Activated CD8-positive, alpha-beta memory T cell treated with anti-CD3 and anti-CD28 coated beads for 48 hours (primary cell): Measurements from ENCODE around the gene TFPT.
A peak's percentile ranks its signal among the peaks of the same experiment; 100 is the strongest.

Source experiments
- DNase-seq, 3 experiments: peaks; one replicate each; pipeline ENCODE4 v3.0.0-alpha.2; 2020; ENCODE audit warnings: low read depth in 2 of 3, low spot score in 2 of 3

The TFPT gene

DNA sequence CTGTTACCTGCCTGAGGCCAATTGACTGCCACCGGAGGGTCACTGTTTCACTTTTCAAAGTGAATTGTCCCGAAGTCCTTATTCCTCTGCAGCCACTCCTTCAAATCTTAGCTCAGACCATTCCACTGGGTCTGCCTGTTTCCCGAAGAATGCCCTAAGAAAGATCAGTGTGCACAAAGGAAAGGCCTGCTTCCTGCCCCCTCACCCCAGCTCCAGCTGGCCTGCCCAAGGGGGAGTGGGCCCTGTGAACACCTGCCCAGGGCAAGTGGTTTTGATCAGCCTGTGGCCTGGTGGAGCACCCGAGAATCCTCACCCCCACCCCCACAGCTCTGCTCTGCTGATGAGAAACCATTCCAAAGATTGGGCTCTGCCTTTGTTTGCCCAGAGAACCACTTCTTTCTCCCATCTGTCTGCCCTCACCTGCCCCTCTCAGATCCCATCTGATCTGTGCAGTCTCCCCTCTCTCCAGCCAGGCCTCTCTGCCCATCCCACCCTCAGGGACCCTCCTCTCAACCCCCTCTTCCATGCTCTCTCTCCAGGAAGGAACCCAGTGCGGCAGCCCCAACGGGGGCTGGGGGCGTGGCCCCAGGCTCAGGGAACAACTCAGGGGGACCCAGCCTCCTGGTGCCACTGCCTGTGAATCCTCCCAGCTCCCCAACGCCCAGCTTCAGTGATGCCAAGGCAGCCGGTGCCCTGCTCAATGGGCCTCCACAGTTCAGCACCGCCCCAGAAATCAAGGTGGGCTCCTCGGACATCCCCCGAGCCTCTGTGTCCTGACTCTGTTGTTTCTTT lies 33.8 kb upstream of the TFPT start:
- DNase-seq, result no peak

DNA sequence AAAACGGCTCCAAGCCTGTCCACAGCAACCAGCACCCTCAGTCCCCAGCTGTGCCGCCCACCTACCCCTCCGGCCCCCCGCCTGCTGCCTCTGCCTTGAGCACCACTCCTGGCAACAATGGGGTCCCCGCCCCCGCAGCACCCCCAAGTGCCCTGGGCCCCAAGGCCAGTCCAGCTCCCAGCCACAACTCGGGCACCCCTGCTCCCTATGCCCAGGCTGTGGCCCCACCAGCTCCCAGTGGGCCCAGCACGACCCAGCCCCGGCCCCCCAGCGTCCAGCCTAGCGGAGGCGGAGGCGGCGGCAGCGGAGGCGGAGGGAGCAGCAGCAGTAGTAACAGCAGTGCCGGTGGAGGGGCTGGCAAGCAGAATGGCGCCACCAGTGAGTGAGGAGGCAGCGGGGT lies 32.7 kb upstream of the TFPT start:
- DNase-seq, result no peak

DNA sequence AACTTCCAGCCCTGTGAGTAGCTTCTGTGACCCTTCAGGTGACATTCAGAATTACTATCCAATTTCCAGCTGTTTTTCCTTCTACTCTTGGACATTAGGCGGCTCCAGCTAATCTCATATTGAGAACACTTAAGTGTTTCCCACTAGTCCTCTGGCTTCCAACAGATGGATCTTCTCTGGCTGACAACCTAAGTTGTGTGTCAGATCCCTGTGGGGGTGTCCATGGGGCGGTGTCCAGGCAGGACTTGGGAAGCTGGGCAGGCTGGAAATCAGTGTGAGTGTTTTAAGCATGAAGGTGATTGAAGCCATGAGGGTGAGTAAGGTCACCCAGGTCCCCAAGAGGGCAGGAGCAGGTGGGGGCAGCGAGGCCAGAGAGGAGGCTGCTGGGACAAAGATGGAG lies 32.2 kb upstream of the TFPT start:
- no peak for DNase-seq

DNA sequence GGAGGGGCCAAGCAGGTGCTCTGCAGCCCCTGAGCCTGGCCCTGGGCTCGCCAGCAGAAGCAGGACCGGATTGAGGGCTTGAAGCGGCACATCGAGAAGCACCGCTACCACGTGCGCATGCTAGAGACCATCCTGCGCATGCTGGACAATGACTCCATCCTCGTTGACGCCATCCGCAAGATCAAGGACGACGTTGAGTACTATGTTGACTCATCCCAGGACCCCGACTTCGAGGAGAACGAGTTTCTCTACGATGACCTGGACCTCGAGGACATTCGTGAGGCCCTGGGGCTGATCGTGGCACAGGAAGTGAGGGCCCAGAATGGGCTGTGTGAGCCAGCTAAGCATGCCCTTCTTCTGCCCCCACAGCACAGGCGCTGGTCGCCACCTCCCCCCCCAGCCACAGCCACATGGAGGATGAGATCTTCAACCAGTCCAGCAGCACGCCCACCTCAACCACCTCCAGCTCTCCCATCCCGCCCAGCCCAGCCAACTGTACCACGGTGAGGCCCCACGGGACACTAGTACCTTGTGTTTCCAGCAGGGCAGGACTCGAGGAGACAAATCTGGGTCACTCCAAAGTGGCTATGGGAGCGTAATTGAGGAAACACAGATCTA lies 30.2 kb upstream of the TFPT start:
- DNase-seq, result no peak

DNA sequence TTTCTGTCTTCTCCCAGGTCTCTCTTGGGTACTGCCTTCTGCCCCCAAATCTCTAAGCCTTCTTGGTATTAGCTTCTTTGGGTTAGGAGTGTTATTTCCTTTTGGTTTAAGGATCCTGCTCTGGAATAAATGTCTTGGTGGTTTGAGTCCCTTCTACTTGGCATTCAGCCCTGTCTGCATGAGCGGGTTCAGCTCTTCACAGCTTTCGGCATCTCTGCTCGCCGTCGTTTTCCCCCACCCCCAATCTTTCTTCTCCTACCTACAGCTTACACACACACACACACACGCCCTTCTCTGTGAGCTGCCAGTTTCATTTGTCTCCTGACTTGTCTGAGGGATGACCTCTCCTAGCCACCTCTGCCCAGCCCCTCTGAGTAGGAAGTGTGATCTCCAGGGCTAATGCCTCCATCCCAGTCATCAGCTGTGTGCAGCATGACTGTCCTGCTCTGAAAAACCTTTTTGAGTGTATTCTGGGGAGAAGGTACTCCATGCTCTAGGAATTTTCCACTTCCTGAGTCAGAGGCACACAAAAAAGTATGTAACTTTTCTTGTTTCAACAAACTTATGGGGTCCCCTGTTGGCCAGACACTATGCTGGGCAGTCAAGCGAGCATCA lies 26.8 kb upstream of the TFPT start:
- DNase-seq, result no peak

DNA sequence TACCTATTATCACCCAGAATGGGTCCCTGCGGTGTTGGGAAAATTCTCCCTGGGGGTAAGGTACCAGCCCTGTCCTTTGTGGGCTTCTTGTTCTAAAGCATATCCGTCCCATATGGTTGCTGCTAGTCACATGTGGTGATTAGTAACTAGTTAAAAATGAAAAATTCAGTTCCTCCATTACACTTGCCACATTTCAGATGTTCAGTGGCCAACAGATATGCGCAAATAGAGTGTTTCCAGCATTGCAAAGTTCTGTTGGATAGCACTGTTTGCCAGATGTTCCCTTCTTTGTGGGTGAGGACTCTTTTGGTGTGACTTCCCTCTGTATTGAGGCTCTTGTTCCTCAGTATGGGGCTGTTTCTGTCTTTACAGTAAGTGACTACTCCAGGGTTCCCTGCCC lies 25.9 kb upstream of the TFPT start:
- no peak for DNase-seq

DNA sequence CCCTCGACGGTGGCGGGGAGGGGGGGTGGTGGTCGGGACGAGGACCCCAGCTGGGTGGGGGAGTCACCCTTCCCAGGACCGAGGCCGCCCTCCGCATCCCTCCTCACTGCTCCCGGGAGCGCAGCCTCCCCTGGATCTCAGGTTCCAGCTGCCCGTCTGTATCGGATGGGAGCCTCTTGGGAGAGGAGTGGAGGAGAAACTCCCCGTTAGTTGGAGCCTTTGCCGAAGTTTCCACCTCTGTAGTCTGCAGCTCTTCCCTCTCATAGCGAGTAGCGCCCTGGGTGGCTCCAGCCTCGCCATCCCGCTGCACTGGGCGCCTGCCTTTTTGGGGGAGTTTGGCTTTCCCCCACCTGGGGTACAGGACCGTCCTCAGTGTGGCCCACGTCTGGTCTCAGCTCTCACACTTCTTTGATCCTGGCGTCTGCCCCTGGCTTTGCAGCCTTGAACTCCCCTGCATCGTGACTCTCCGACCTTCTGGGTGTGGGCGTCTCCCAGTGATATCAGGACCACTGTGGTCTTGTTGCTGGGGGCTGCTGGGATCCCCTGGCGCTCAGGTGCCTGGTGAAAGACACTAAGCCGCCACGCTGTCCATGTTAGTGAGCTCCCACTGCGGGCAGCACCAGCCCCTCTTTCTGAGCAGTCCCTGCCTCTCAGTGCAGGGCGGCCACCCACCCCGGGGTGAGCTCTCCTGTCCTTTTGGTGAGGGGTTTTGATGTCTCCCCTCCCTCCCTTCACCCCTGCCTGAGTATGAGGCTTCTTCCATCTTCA lies 23.2 kb upstream of the TFPT start:
- no peak for DNase-seq

DNA sequence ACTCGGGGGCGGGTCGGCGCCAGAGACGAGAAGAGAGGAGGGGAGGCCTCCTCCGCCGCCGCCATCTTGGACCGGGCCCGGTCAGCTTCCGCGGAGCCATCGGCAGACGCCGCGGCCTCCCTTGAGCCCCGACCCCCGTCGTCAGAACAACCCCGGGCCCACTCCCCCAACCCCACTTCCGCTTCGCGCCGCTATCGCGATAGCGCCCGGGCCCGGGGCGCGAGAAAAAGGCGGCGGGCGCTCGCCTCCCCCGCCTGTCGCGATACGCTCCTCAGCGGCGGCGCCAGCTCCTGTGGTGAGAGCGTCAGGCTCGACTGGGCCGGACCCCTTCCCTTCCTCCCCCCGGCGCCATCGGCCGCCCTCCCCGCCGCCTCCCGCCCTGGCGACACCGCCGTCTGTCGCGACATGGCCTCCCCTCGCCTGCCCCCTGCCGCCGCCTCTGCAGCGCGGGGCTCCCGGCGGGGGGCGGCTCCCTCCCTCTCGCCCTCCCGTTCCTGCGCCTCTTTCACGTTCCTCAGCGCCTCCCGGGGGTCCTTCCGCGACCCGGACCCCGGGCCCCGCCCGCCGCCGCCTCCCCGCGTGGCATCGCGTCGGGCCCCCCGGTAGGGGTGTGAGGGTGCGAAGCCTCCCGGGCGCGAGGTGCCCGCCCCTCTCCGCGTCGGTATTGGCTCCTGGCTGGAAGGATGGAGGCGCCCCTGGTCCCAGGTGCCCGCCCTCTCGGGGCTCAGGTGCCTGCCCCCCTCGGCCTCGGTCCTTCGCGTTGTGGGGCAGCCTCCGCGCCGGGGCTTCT lies 22.4 kb upstream of the TFPT start, which contains the start of gene CNOT3:
CNOT3 (plus strand) TSS at position 64 of the 790 bp plus-strand sequence. CDS start 5,217 bp downstream, outside the sequence.
- no peak for DNase-seq

DNA sequence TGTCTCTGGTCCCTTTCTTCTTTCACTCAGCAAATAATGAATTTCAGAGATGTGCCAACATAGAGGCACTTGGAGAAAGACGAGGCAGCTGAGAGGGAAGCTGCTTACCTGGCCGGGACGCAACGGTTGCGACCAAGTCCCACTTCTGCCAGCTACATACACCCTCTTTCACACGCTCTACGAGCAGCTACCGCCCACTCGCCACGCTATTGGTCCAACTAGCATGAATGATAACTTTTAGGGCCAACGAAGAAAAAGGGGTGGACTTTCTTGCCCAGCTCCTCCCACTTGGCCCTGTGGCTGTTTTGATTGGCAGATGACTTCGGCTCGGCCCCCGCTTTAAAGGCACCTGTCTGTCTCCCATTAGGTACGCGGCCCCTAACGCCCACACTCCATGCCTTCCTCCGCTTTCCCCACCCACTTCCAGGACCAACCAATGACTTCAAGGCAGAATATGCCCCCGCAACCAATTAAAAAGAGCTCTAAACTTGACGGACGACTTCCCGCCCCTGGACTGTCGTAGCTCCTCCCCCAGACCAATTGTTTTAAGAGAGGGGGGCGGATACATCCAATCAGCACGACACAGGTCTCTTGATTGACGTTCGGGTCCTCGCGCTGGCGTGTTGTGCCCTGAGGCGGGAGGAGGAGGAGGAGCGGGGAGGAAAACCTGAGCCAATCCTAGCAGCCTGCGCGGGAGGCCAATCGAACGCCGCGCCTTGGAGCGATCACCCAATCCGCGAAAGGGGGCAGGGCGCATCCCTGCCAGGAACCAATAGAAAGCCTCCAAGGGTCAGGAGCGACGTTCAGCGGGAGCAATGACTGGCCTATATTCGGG lies 21.6 kb upstream of the TFPT start:
- peak; percentile 82 to 99 (median 94) for DNase-seq

DNA sequence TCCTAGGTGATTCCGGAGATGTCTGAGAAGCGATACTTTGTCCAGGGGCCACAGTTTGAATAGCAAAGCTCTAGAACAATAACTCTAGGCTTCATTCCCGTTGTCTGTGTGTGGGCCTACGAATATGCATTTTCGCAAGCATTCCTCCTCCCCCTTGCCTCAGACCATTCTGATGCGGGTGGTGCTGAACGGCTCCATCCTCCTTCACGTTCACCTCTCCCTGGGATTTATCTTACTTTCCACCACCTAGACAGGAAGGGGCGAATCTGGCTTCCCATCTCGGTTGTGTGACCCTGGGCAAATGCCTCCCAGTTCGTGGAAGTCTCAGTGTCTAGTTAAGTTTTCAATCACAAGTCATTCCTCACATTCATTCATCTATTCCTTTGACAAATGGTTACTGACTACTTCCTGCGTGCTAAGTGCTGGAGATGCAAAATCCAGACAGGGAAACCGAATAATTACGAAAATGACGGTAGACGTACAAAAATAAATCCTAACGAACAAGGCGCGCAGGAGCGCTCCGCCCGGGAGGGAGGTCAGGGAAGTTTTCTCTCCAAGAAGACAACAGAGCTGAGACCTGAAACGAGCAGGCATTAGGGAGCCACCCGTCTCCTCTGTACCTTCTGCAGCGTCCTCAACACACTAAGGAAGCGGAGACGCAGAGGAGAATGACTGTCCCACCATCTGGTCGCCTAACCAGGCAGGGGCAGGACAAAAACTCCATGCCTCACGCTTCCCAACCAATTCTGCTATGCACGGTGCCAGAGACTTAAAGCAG lies 20.8 kb upstream of the TFPT start:
- no peak for DNase-seq

DNA sequence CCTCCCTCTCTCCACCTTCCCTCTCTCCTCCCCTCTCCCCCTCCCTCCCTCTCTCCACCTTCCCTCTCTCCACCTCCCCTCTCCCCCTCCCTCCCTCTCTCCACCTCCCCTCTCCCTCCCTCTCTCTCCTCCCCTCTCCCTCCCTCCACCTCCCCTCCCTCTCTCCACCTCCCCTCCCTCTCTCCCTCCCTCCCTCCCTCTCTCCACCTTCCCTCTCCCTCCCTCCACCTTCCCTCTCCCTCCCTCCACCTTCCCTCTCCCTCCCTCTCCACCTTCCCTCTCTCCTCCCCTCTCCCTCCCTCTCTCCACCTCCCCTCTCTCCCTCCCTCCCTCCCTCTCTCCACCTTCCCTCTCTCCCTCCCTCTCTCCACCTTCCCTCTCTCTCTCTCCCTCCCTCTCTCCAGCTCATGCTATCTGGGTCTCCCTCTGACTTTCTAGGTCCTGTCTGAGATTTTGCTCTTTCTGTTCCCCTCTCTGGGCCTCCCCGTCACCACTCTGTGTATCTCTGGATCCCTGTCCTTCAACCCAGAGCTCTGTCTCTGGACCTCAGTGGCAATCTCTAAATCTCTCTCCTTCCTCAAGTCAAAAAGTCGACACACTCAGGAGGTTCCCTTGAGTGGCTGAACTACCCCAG lies 18.6 kb upstream of the TFPT start:
- no peak for DNase-seq

DNA sequence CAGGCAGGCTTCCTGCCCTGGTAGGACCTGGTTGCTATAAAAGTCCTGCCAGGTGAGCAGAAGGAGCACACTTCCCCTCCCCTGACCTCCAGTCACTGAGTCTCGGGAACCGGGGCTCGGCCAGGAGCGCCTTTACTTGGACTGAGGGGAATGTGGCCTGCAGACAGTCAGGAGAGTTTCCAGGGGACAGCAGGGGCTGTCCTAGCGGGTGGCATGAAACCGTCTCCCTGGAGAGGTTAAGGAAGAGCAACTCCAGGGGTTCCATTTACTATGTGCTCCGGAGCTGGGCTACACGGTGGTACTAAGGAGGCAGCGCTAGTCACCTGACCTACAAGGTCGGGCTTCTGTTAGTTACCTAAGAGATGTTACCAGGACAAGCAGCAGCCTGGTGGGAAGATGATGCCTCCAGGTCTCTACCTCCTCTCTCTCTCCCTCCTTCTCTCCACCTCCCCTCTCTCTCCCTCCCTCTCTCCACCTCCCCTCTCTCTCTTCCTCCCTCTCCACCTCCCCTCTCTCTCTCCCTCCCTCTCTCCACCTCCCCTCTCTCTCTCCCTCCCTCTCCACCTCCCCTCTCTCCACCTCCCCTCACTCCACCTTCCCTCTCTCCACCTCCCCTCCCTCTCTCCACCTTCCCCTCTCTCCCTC lies 18.0 kb upstream of the TFPT start:
- DNase-seq, result no peak

DNA sequence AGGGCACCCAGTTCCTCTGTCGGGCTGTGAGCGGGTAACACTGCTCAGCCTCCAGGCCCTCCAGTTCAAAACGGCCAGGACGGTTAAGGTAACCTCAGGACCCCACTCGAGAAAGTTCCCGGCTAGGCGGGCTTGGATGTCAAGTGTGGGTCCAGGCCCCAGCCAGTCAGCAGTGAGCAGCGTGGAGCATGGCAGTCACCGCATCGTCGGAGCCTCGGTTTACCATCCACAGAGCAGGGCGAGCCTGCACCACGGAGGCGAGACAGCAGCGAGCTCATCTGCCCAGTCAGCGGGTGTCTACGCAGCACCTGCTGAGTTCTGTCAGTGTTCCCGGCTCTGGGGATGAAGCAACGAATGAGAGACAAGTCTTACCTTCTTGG lies 14.2 kb upstream of the TFPT start:
- DNase-seq, result no peak

DNA sequence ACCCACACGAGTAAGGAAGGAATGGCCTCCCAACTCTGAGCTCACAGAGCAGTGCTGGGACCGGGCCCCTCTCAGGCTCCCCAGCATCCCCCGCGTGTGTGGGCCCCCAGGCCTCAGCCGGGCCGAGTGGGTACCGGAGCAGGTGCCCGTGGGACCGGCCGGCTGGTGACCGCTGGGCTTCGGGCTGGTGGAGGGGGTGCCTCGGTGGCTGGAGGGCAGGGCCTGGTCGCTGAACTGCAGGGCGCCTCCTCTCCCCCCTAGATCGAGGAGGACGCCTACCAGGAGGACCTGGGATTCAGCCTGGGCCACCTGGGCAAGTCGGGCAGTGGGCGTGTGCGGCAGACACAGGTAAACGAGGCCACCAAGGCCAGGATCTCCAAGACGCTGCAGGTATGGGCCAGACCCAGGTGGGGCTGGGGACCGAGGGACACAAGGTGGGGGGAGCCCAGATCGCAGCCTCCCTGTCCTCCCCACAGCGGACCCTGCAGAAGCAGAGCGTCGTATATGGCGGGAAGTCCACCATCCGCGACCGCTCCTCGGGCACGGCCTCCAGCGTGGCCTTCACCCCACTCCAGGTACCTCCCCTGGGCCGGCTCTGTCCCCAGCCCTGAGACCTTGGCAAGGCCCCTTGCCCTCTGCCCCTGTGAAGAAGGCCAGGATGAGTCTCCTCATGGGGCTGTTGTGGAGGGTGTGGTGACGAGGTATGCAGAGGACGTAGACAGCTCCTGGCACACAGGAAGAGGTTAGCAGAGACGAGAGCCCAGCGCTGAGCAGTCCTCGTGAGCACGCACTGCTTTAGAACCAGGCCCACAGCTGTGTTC lies 13.5 kb upstream of the TFPT start:
- no peak for DNase-seq

DNA sequence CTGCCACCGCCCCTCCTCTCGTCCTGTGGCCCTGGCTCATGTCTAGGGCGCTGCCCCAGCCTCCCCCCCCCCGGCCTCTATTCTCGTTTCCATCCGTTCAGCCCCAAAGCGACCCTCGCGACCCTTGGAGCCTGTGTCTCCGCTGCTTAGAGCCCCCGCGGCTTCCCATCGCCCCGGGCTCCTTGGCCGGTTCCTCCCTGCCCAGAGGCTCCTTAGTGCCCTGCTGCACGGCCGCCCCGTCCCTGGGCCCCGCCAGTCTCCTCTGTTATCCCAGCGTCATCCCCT lies 12.9 kb upstream of the TFPT start:
- no peak for DNase-seq

DNA sequence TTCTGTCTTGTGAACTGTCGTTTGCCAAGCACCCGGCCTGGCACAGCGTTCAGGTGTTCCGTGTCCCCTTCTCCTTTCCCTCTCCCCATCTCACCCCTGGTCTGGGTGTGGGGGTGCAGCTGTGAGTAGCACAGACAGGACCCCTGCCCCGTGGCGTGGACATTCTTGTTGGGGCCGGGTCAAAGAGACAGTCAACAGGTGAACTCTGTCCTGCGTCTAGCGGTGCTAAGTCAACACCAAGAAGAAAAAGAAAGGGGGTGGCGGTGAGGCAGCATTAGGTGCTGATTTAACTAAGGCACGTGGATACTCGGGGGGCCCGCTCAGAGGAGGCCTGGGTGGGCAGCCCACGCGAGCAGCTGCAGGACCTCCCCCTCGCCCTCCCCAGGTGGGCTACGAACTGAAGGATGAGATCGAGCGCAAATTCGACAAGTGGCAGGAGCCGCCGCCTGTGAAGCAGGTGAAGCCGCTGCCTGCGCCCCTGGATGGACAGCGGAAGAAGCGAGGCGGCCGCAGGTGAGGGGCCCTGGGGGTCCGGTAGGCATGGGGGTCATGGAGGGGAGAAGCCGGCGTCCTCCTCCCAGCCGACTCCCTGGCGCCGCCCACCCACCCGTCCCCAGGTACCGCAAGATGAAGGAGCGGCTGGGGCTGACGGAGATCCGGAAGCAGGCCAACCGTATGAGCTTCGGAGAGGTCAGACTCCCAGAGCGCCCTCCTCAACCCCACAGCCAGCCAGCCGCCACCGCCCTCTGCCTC lies 12.4 kb upstream of the TFPT start:
- no peak for DNase-seq

DNA sequence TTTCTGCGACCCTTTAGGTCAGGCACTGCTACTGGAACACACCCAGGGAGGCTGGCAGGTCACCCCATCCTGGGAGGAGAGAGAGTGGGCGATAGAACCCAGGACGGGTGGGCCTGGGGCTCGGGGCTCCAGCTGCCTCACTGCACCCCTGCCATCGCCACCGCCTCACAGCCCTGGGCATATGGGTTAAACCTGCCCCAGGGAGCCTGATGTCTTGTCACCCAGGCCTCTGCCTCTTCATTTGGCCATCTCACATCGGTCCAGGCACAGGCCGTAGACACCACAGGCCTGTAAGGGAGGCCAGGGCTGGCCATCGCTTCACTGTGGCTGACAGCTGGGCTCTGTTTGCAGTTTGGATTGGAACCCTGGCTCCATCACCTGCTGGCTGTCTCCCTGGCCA lies 10.3 kb upstream of the TFPT start:
- no peak for DNase-seq
